Measurements from ENCODE around the gene STAT5A. TPM values are rescaled to one million over a fixed set of nuclear protein-coding genes. Genes with fewer than 3 reads are reported as not detected.
"Not testable (repeated sequence)": the region's sequence is repeated elsewhere in the genome, so short reads cannot be mapped to it uniquely, and the experiment has no call there.

STAT5A gene
- polyA plus RNA-seq, 12 donors = 11.9 to 19.6 (median 15.3) TPM; not detected in 1

- DNase-seq = no peak
Measured at GRCh38 chr17:42323268-42323773, 35.0 kb downstream of the STAT5A start.

- no peak for DNase-seq
Measured at GRCh38 chr17:42325026-42325425, 36.7 kb downstream of the STAT5A start.

GRCh38 chr17:42329025-42329976 lies 41.0 kb downstream of the STAT5A start:
- no peak for DNase-seq

GRCh38 chr17:42333053-42333452 lies 44.8 kb downstream of the STAT5A start:
- DNase-seq = no peak

GRCh38 chr17:42334677-42335076 lies 46.4 kb downstream of the STAT5A start:
- no peak for DNase-seq

- DNase-seq = no peak
Measured at GRCh38 chr17:42337442-42337841, 49.1 kb downstream of the STAT5A start.

GRCh38 chr17:42338427-42338985 lies 50.2 kb downstream of the STAT5A start:
- DNase-seq = no peak

- no peak for DNase-seq
Measured at GRCh38 chr17:42339221-42339620, 50.9 kb downstream of the STAT5A start.

GRCh38 chr17:42340691-42341127 lies 52.4 kb downstream of the STAT5A start:
- DNase-seq = no peak

GRCh38 chr17:42341568-42341967 lies 53.3 kb downstream of the STAT5A start:
- no peak for DNase-seq

GRCh38 chr17:42342242-42343008 lies 54.1 kb downstream of the STAT5A start:
- DNase-seq = no peak

- DNase-seq = no peak
Measured at GRCh38 chr17:42345396-42346073, 57.2 kb downstream of the STAT5A start.

GRCh38 chr17:42346481-42346880 lies 58.2 kb downstream of the STAT5A start:
- no peak for DNase-seq

- DNase-seq = peak; percentile 81
Measured at GRCh38 chr17:42347198-42347597, 58.9 kb downstream of the STAT5A start.

GRCh38 chr17:42347606-42348005 lies 59.3 kb downstream of the STAT5A start:
- DNase-seq = no peak

GRCh38 chr17:42348104-42348503 lies 59.8 kb downstream of the STAT5A start:
- no peak for DNase-seq

- DNase-seq = no peak
Measured at GRCh38 chr17:42354956-42355843, 66.9 kb downstream of the STAT5A start.

GRCh38 chr17:42358434-42358833 lies 70.1 kb downstream of the STAT5A start:
- no peak for DNase-seq

- no peak for DNase-seq
Measured at GRCh38 chr17:42359133-42359532, 70.8 kb downstream of the STAT5A start.

- not testable (repeated sequence) for DNase-seq
Measured at GRCh38 chr17:42360388-42360787, 72.1 kb downstream of the STAT5A start.

Data from muscle of arm (tissue), 12 donors.